ENCODE results near the gene RAB26. TPM values are rescaled to one million over a fixed set of nuclear protein-coding genes. Genes with fewer than 3 reads are reported as not detected.

RAB26 gene
- total and polyA plus RNA-seq, 2 of the 13 experiments (the other 11 are each of a cell fraction or from before 2014, with no cell fraction given) = 0.86 to 3.6 TPM

- no peak for TF ChIP-seq BRF2 (CRISPR knock-in tag; IDR thresholded peaks at IDR 0.05)
- TF ChIP-seq EZH2 (conservative IDR thresholded peaks at IDR 0.05; ENCODE audit: low read depth, low read length) = no peak
- TF ChIP-seq MED1 (CRISPR knock-in tag; IDR thresholded peaks at IDR 0.05) = 0 out of 2 replicates have a peak, but pooled peaks have one; percentile 12
- no peak for TF ChIP-seq HDAC6 (IDR thresholded peaks at IDR 0.05; ENCODE audit: low read depth, low read length)
- no peak for TF ChIP-seq DMTF1 (CRISPR knock-in tag; IDR thresholded peaks at IDR 0.05)
- TF ChIP-seq AGO2 (optimal IDR thresholded peaks at IDR 0.05; ENCODE audit: low read depth, low read length) = peak; percentile 100
- TF ChIP-seq CBX5 (CRISPR knock-in tag; IDR thresholded peaks at IDR 0.05; ENCODE audit: borderline replicate concordance) = 0 out of 2 replicates have a peak, but pooled peaks have one; percentile 13
- no peak for TF ChIP-seq ARID5B (CRISPR knock-in tag; IDR thresholded peaks at IDR 0.05)
- peak; percentile 97 for TF ChIP-seq ZNF574 (CRISPR knock-in tag; IDR thresholded peaks at IDR 0.05)
- no peak for TF ChIP-seq MBNL3 (CRISPR knock-in tag; conservative IDR thresholded peaks at IDR 0.05)
- TF ChIP-seq ZNF235 (CRISPR knock-in tag; IDR thresholded peaks at IDR 0.05; ENCODE audit: borderline replicate concordance) = no peak
- peak; percentile 79; the same call in 1 of the 2 replicates for TF ChIP-seq ZNF788 (CRISPR knock-in tag; IDR thresholded peaks at IDR 0.05; ENCODE audit: borderline replicate concordance)
- no peak for TF ChIP-seq ZBTB25 (CRISPR knock-in tag; IDR thresholded peaks at IDR 0.05)
- no peak for TF ChIP-seq SNAI1 (CRISPR knock-in tag; IDR thresholded peaks at IDR 0.05; ENCODE audit: borderline replicate concordance)
- TF ChIP-seq ZSCAN29 (CRISPR knock-in tag; conservative IDR thresholded peaks at IDR 0.05) = no peak
- TF ChIP-seq SNAPC5 (CRISPR knock-in tag; IDR thresholded peaks at IDR 0.05; ENCODE audit: borderline replicate concordance) = no peak
Measured at GRCh38 chr16:2152695-2153506, 4.5 kb downstream of the RAB26 start (continued).
